ENCODE measurements around the gene TMEM186.
"Not testable (repeated sequence)": the region's sequence is repeated elsewhere in the genome, so short reads cannot be mapped to it uniquely, and the experiment has no call there.

TMEM186 gene

GRCh38 chr16:8808613-8809353 is 11.3 kb upstream of the TMEM186 start:
- no peak for DNase-seq

GRCh38 chr16:8808009-8808408 is 10.6 kb upstream of the TMEM186 start:
- DNase-seq, result no peak

- no peak for DNase-seq
These were observed 9.8 kb upstream of the TMEM186 start for GRCh38 chr16:8807189-8807588.

GRCh38 chr16:8806272-8806983 is 9.0 kb upstream of the TMEM186 start:
- no peak for DNase-seq

GRCh38 chr16:8804313-8804712 is 6.9 kb upstream of the TMEM186 start:
- DNase-seq, result no peak

GRCh38 chr16:8803733-8804132 is 6.3 kb upstream of the TMEM186 start:
- DNase-seq, result not testable (repeated sequence)

- DNase-seq, result no peak
These were observed 4.3 kb upstream of the TMEM186 start for GRCh38 chr16:8801701-8802100.

- no peak for DNase-seq
These were observed 1.2 kb upstream of the TMEM186 start for GRCh38 chr16:8798535-8799157.

GRCh38 chr16:8798174-8798527 is 712 bp upstream of the TMEM186 start:
- no peak for DNase-seq

- DNase-seq, result no peak
These were observed 723 bp downstream of the TMEM186 start for GRCh38 chr16:8796469-8797363.

- DNase-seq, result no peak
These were observed 1.6 kb downstream of the TMEM186 start for GRCh38 chr16:8795818-8796217.

- DNase-seq, result no peak
These were observed 2.3 kb downstream of the TMEM186 start for GRCh38 chr16:8795091-8795490.

- no peak for DNase-seq
These were observed 8.8 kb downstream of the TMEM186 start for GRCh38 chr16:8788578-8789172.

- not testable (repeated sequence) for DNase-seq
These were observed 11.1 kb downstream of the TMEM186 start for GRCh38 chr16:8786316-8786715.

- no peak for DNase-seq
These were observed 12.0 kb downstream of the TMEM186 start for GRCh38 chr16:8785408-8785807.

- no peak for DNase-seq
These were observed 14.8 kb downstream of the TMEM186 start for GRCh38 chr16:8782673-8783072.

- DNase-seq, result no peak
These were observed 15.6 kb downstream of the TMEM186 start for GRCh38 chr16:8781797-8782196.

- DNase-seq, result no peak
These were observed 20.2 kb downstream of the TMEM186 start for GRCh38 chr16:8777217-8777616.

- no peak for DNase-seq
These were observed 21.3 kb downstream of the TMEM186 start for GRCh38 chr16:8776129-8776584.

GRCh38 chr16:8775359-8775758 is 22.1 kb downstream of the TMEM186 start:
- no peak for DNase-seq

GRCh38 chr16:8774208-8774607 is 23.2 kb downstream of the TMEM186 start:
- no peak for DNase-seq

GRCh38 chr16:8773537-8773936 is 23.9 kb downstream of the TMEM186 start:
- no peak for DNase-seq

GRCh38 chr16:8768692-8769091 is 28.7 kb downstream of the TMEM186 start:
- no peak for DNase-seq
